Stimulated activated CD8-positive, alpha-beta memory T cell treated with anti-CD3 and anti-CD28 coated beads, Interleukin-4, amount 100 ng/mL, for 1 hour (primary cell): Measurements from ENCODE around the gene PSMC3IP.
"Not testable (repeated sequence)": the region's sequence is repeated elsewhere in the genome, so short reads cannot be mapped to it uniquely, and the experiment has no call there.

Source experiments
- DNase-seq, 2 donors: peaks; one replicate each; pipeline ENCODE4 v3.0.0-alpha.2; 2020; ENCODE audit warnings: low read depth in 2 of 2, low spot score in 1 of 2

Gene PSMC3IP

DNA sequence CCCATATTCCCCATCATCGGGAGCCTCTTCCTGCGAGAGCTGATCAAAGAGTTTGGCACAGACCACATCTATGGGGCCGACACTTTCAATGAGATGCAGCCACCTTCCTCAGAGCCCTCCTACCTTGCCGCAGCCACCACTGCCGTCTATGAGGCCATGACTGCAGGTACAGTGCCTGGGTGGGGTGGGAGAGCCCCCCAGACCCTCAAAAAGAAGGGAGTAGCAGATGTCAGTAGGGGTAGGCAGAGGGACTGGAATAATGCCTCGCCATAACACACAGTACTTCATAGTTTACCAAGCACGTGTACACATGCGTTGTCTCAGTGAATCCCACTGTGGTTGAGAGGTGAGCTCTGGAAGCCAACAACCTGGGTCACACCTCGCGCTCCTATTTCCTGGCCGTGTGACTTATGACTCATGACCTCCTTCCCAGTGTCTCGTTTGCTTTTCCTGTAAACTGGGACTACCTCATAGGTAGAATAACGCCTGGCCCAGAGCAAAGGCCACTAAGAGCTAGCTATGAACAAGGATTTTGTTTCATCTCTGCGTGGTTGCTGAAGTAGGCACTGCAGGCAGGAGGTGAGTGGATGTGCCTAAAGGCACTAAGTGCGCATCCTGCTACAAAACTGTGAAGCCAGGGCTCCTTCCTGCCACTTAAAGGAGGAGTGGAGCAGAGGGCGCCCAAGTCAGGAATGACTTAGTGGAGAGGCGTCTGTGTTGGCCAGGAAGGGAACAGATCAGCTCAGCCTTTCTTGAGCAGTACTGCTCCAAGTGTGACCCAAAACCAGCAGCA, 36.3 kb downstream of the PSMC3IP start:
- no peak for DNase-seq

DNA sequence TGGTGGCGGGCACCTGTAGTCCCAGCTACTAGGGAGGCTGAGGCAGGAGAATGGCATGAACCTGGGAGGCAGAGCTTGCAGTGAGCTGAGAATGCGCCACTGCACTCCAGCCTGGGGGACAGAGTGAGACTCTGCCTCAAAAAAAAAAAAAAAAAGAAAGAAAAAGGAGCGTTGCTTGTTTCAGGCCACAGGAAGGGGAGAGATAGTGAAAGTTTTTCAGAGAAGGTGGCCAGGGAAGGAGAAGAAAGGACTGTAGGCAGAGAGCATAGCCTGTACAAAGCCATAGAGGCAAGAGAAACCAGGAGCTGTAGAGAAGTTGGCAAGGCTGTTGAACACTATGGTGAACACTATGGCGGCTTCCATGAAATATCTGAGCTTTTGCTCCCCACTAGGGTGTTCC, 37.0 kb downstream of the PSMC3IP start:
- not testable (repeated sequence) for DNase-seq

DNA sequence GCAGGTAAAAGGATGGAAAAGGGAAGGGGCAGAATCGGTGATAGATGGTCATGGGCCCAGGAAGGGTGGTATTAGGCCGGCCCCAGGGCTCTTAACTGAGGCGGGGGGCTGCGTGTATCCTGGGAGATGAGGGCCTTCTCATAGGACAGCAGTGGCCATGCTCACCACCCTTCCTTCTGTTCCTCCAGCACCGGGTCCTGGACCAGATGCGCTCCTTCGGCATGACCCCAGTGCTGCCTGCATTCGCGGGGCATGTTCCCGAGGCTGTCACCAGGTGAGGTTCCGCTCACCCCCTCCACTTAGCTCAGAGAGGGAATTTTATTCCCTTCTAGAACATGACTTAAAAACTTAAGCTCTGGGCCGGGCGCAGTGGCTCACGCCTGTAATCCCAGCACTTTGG, 39.0 kb downstream of the PSMC3IP start:
- DNase-seq = no peak

DNA sequence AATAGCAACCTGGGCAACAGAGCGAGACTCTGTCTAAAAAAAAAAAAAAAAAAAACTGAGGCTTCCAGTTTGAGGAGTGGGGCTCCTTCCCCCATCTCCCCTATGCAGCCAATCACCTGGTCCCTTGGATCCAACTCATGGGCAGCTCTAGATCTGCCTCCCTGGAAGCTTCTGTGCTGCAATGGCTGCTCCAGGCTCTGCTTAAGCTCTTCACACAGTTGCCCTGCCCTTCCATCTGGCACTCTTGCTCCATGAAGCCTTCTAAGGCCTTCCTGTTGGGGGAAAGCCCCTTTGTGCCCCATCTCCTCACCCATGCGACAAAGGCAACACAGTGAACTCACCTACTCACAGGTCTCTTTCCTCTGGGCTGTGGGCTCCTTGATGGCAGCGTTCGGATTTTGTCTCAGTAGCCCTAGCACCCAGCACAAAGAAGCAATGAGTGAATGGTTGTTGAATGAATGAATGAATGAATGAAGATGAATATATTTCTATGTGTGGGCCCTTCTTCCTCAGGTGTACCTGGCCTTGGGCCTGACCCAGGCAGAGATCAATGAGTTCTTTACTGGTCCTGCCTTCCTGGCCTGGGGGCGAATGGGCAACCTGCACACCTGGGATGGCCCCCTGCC, 39.6 kb downstream of the PSMC3IP start:
- no peak for DNase-seq

DNA sequence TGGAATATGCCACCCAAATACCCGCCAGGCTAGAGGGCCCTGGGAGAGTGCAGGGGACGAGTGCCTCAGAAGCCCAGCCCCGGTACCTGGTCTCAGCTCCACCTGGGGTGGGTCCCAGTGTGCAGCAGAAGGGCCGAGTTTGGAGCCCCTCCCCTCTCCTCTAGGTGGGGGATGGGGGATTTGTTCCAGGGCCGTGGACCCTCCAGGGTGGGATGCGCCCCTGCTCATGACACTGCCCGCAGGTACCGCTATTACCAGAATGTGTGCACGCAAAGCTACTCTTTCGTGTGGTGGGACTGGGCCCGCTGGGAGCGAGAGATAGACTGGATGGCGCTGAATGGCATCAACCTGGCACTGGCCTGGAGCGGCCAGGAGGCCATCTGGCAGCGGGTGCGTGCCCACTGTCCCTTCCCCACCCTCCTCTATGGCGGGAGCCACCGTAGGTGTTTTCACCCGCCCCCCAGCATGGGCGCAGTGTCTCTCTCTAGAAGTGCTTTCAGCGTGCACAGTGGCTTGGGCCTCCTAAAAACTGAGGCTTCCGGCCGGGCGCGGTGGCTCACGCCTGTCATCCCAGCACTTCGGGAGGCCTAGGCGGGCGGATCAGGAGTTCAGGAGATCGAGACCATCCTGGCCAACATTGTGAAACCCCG, 40.2 kb downstream of the PSMC3IP start:
- DNase-seq = no peak

DNA sequence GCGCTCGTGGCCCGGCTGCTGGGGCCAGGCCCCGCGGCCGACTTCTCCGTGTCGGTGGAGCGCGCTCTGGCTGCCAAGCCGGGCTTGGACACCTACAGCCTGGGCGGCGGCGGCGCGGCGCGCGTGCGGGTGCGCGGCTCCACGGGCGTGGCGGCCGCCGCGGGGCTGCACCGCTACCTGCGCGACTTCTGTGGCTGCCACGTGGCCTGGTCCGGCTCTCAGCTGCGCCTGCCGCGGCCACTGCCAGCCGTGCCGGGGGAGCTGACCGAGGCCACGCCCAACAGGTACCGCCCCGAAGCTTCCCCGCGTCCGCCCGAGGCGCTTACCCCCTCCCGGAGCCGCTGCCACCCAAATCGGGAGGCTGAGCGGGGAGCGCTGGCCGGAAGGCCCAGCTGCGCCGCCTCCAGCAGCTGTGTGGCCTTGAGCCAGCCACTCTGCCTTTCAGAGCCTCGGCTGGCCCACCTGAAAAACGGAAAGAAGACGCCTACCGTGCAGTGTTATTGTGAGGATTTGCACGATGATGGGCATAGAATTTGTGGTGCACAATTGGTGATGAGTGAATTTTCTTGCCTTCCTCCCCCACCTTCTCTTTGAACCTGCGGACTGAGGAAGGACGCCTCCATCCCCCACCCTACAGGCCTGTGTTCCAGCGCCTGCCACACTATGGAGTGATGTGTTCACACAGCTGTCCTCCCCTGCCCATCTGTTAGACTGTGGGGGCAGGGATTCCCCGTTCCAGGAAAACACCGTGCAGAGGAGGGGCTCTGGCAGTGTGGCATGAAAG, 41.0 kb downstream of the PSMC3IP start:
- DNase-seq = peak in 1 of 2 donors; percentile 51

DNA sequence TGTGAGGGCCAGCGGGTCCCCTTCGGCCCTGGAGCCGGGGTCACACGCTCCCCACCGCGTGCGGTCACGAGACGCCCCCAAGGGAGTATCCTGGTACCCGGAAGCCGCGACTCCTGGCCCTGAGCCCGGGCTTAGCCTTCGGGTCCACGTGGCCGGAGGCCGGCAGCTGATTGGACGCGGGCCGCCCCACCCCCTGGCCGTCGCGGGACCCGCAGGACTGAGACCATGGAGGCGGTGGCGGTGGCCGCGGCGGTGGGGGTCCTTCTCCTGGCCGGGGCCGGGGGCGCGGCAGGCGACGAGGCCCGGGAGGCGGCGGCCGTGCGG, 41.5 kb downstream of the PSMC3IP start, which contains the start of gene NAGLU:
Gene NAGLU, plus strand, starts transcription at position 194 of the 324 bp plus-strand sequence. Its CDS starts 32 bp downstream, at position 226.
- DNase-seq = peak; percentile 55 to 72

DNA sequence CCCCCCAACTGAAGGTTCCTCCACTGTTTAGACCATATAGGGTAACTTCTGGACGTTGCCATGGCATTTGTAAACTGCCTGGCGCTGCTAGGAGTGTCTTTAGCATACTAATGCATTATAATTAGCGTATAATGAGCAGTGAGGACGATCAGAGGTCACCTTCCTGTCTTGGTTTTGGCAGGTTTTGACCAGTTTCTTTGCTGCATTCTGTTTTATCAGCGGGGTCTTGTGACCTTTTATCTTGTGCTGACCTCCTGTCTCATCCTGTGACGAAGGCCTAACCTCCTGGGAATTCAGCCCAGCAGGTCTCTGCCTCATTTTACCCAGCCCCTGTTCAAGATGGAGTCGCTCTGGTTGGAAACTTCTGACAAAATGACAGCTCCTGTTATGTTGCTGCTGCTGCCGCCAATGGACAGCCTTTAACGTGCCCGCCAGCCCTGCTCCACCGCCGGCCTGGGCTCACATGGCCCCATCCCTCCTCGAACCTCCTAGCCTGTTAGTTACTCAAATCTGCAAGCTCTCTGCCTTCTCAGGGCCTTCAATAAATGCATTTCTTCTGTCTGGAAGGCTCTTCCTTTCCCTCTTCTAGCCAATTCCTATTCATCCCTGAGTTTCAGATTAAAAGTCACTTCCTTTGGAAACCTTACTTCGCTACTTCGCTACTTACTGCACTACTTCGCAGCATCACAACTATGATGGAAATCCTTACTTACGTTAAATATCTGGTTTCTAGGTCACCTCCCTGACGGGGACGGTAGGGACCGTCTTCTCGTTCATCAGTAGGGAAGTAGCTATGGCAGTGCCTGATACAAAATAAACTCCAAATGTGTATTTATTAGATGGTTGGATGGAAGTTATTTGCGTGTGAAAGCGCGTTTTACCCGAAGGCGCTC, 42.1 kb downstream of the PSMC3IP start:
- DNase-seq = no peak

DNA sequence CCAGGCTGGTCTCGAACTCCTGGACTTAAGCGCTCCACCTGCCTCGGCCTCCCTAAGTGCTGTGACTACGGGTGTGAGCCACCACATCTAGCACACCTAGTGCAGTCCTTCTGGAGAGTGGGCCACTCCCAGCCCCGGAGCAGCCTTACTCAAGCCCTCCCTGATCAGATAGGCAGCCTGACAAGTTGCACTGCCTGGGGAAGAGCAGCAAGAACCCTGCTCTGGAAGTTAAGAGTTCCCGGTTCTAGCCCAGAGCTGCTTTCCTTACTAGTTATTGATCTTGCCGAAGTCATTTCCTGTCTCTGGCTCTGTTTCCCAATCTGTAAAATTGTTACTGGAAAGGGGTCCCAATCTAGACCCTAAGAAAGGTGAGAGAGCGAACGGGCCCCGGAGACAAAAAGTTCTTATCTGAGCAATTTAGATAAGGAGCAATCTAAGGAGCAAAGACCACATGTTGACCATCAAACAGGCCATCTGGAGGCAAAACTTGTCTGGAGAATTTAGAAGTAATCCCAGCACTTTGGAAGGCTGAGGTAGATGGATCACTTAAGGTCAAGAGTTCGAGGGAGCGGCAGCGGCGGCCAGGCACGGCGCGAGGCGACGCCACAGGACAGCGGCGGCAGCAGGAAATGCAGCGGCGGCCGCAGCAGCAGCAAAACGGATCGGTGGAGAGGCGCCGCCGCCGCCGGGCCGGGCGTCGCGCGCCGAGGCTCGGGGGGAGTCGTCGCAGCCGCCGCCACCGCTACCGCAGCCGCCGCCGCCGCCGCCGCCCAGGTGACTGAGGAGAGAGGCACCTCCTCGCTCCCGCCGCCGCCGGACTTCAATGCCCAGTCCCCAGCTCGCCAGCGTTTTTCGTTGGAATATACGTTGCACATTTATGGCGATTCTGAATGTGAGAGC, 45.8 kb downstream of the PSMC3IP start:
- DNase-seq = no peak

DNA sequence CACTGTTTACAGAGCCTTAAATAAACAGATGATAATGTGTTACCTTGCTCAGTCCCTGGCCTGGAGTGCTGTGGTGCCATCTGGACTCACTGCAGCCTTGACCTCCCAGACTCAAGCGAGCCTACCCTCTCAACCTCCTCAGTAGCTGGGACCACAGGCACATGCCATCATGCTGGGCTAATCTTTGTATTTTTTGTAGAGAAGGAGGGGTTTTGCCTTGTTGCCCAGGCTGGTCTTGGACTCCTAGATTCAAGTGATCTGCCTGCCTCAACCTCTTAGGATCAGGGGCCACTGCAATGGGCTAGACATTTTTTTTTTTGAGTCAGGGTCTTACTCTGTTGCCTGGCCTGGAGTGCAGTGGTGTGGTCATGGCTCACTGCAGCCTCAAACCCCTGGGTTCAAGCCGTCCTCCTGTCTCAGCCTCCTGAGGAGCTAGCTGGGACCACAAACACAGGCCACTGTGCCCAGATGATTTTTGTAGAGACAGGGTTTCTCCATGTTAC, 46.5 kb downstream of the PSMC3IP start:
- DNase-seq = no peak

DNA sequence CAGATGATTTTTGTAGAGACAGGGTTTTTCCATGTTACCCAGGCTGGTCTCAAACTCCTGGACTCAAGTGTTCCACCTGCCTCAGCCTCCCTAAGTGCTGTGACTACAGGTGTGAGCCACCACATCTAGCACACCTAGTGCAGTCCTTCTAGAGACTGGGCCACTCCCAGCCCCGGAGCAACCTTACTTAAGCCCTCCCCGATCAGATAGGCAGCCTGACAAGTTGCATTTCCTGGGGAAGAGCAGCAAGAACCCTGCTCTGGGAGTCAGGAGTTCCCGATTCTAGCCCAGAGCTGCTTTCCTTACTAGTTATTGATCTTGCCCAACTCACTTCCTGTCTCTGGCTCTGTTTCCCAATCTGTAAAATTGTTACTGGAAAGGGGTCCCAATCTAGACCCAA, 48.5 kb downstream of the PSMC3IP start:
- no peak for DNase-seq

DNA sequence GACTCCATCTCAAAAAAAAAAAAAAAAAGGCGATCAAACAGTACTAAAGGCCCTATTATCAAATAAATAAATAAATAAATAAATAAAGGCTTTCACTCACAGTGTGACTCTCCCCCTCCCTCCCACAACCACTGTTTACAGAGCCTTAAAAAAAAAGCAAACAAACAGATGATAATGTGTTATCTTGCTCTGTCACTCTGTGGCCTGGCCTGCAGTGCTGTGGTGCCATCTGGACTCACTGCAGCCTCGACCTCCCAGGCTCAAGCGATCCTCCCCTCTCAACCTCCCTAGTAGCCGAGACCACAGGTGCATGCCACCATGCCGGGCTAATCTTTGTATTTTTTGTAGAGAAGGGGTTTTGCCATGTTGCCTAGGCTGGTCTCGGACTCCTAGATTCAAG, 49.6 kb downstream of the PSMC3IP start:
- DNase-seq = no peak

DNA sequence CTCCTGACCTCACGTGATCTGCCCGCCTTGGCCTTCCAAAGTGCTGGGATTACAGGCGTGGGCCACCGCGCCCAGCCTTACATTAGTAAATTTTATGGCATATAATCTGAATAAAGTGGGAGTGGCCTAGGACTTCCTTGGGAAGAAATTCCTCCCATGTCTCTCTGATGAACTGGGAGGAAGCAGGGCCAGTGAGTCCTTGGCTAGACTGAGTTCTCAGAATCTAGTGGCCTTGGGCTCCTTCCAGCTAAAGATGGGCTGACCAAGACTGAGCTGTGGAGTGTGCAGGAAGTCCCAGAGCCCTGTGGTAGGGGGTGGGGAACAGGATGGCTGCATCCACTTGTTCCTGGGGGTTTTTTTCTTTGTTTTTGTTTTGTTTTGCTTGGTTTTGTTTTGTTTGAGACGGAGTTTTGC, 51.5 kb downstream of the PSMC3IP start:
- DNase-seq = no peak

DNA sequence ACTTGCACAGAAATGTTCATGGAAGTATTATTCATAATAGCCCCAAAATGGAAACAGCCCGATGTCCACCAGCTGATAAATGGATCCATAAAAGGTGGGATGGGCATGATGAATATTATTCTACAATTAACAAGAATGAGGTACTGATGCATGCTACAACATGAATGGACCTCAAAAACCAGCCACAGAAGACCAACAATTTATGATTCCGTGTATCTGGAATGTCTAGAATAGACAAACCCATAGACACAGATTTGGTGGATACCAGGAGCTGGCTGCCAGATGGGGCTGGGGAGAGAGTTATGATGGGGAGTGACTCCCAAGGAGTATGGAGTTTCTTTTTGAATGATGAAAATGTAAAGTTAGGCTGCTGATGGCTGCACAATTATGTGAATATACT, 52.3 kb downstream of the PSMC3IP start:
- no peak for DNase-seq

DNA sequence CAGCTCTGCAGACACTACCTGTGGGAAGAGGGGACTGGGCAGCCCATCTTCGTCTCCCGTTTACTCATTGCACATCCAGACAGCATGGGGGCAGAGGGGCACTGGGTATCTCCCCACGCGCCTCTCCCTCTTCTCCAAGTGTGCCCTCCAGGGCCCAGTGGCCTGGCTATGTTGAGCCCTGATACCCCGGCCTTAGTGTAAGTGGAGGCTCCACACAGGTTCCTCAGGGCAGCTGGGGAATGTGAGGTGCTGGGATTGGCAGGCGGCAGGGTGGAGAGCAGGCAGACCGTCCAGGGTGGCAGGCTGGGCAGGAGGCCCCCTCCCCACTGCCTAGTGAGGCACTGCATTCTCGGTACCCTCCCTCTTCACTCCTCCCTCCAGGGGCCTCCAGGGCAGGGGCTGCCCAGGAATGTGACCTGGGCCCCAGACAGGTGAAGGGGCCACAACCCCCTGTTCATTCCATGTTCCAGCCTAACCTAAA, 54.7 kb downstream of the PSMC3IP start:
- no peak for DNase-seq
